Panc1 (cell line): ENCODE results near the gene MEGF11. TPM values are rescaled to one million over a fixed set of nuclear protein-coding genes. Genes with fewer than 3 reads are reported as not detected.
A peak's percentile ranks its signal among the peaks of the same experiment; 100 is the strongest.
"Not testable (repeated sequence)": the region's sequence is repeated elsewhere in the genome, so short reads cannot be mapped to it uniquely, and the experiment has no call there.

Experiments used
- ATAC-seq: fragments of 200-7000 bp; cut with Tn5 transposase; 2 replicates; pipeline ENCODE4 v1.9.1; 2020; ENCODE audit warnings: mild to moderate bottlenecking, moderate library complexity
- BruUV-seq: library from RNA; stranded (reverse); fragments of 400-500 nt; replicated peaks from 2 replicates; lab custom pipeline; 2021; lab: Mats Ljungman, UMichigan
- CTCF ChIA-PET: fragments of 300-600 bp; sonication (Branson Sonifier 250); formaldehyde crosslinking; loops from one replicate; lab custom pipeline; 2022; ENCODE audit warnings: antibody characterized with exemption; lab: Charles Lee
- POLR2A ChIA-PET: fragments of 300-600 bp; sonication (Branson Sonifier 250); formaldehyde crosslinking; loops from one replicate; lab custom pipeline; 2022; ENCODE audit warnings: antibody characterized with exemption; lab: Charles Lee
- DNase-seq: peaks from one replicate; pipeline ENCODE4 v3.0.0-alpha.2; 2010; ENCODE audit warnings: low read depth, low spot score
- H3K27ac ChIP-seq: 2 replicates; pipeline ENCODE4 v1.5.1; 2011; ENCODE audit warnings: mild to moderate bottlenecking, low read length, inconsistent platforms
- H3K27me3 ChIP-seq: fragments of 200-500 bp; sonication (Bioruptor generic); 2 replicates; pipeline ENCODE4 v1.6.0; 2014; ENCODE audit warnings: low read length, inconsistent platforms; ENCODE audit not compliant: control insufficient read depth, insufficient read depth
- H3K36me3 ChIP-seq: fragments of 200-500 bp; sonication (Bioruptor generic); 2 replicates; pipeline ENCODE4 v1.5.1; 2014; ENCODE audit warnings: inconsistent platforms, mild to moderate bottlenecking, low read length, moderate library complexity; ENCODE audit not compliant: control insufficient read depth, insufficient read depth
- H3K4me1 ChIP-seq: 2 replicates; pipeline ENCODE4 v1.5.1; 2011; ENCODE audit warnings: inconsistent platforms, mild to moderate bottlenecking, low read length, moderate library complexity; ENCODE audit not compliant: control insufficient read depth, insufficient read depth
- H3K4me3 ChIP-seq, 2 experiments: 2 replicates each; pipeline ENCODE4 v1.5.1; 2011 to 2012; ENCODE audit warnings: low read depth in 2 of 2, low read length in 2 of 2, mild to moderate bottlenecking in 2 of 2, inconsistent platforms in 1 of 2, moderate library complexity in 1 of 2
- H3K9me3 ChIP-seq: fragments of 200-500 bp; sonication (Bioruptor generic); 2 replicates; pipeline ENCODE4 v1.5.1; 2014; ENCODE audit warnings: low read depth, mild to moderate bottlenecking, inconsistent platforms, low read length, moderate library complexity; ENCODE audit not compliant: control insufficient read depth, insufficient read depth
- CTCF ChIP-seq: fragments of 450-650 bp; IDR thresholded peaks from 2 replicates; pipeline ENCODE4 v1.5.1; 2017; ENCODE audit warnings: mild to moderate bottlenecking
- POLR2AphosphoS5 ChIP-seq: IDR thresholded peaks from 2 replicates; pipeline ENCODE4 v1.6.1; 2012; ENCODE audit warnings: mild to moderate bottlenecking, low read depth, low read length, moderate library complexity
- REST ChIP-seq, 2 experiments: IDR thresholded peaks; 2 replicates each; pipeline ENCODE4 v1.6.1; 2011 to 2012; ENCODE audit warnings: low read depth in 2 of 2, control low read depth in 1 of 2, low read length in 1 of 2, mild to moderate bottlenecking in 1 of 2, moderate library complexity in 1 of 2; ENCODE audit not compliant: insufficient read depth in 1 of 2
- SIN3A ChIP-seq: IDR thresholded peaks from 2 replicates; pipeline ENCODE4 v1.6.1; 2012; ENCODE audit warnings: low read depth, mild to moderate bottlenecking, low read length, moderate library complexity, borderline replicate concordance; ENCODE audit not compliant: insufficient read depth
- TCF7L2 ChIP-seq: IDR thresholded peaks from 2 replicates; pipeline ENCODE4 v1.6.1; 2011; ENCODE audit warnings: mild to moderate bottlenecking, low read depth, low read length, inconsistent platforms
- in situ Hi-C: cut with HindIII; loops from 2 replicates; pipeline ENCODE4 v1.10.0; 2016; ENCODE audit warnings: low sequenced_read_pairs, low pct_unique_long_range_greater_than_20kb
- intact Hi-C: fragments of 100-400 bp; cut with micrococcal nuclease; formaldehyde crosslinking; loops from one replicate; pipeline ENCODE4 v1.10.0; 2022; ENCODE audit not compliant: unreplicated experiment
- total RNA-seq: library from RNA; stranded (reverse); gene quantifications from one replicate; pipeline ENCODE4 v1.2.1, GENCODE V29; 2021; ENCODE audit not compliant: unreplicated experiment

Gene MEGF11
- total RNA-seq, 1 experiment from 2014 or later = 0.95 TPM

DNA sequence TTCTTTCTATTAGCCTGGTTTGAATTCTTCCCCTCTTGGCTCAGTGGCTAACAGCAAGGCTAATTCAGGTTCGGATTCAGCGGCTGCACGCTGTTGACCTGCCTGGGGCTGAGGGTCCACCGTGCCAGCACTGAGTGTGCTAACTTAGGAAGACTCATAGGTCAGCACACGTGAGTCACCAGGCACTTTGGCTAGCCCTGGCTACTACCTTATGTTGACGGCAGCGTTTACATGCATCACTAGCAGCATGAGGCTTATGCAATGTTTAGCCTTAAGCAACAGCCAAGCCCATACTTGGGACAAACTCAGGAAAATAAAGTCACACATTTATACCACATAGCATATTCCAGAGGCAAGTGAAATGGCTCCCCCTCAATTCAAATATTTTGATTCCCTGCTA lies 246.6 kb downstream of the MEGF11 start:
- intact Hi-C loops = no loop called here
- DNase-seq = no peak
- CTCF ChIA-PET = no interaction called here

DNA sequence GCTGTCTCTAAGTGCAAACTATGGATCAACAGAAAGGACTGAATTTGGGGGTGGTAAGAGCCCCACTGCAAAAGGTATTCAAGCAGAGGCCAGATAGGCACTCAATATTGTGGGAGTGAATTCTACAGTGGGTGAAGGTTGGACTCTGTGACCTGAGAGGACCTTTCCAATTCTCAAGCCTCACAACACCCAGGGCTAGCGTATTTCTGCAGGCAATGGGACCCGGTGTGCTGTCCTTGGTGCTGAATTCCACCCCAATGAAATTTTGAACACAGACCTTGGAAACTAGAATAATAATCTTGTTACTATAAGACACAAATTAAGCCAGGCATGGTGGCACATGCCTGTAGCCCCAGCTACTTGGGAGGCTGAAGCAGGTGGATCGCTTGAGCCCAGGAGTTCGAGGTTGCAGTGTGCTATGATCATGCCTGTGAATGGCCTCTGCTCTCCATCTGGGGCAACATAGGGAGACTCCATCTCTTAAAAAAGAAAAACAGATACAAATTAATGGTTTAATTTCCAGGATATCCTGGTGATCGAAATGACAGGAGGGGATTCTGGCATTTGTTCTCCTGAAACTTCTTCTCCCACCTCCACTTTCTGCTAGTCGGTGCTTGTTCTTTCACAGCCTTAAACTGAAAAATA lies 248.8 kb downstream of the MEGF11 start:
- ATAC-seq (no peak), DNase-seq (no peak)
- in situ Hi-C loops (no loop called here), intact Hi-C loops (no loop called here)
- TF ChIP-seq REST (IDR thresholded peaks at IDR 0.05; ENCODE audit: insufficient read depth in 1 of 2, low read depth in 2 of 2, low read length in 1 of 2) = peak; percentile 95 to 97
- TF ChIP-seq TCF7L2 = no peak
- no peaks in the 10 kb centered on the region for H3K36me3 ChIP-seq
- no TSS peak for BruUV-seq
- ChIA-PET POLR2A (no interaction called here), CTCF (no interaction called here)
- no peak overlapping the region for H3K27ac ChIP-seq
- H3K9me3 ChIP-seq = no peaks in the 10 kb centered on the region
- H3K27me3 ChIP-seq = 0 out of 2 replicates have a peak, but pooled peaks cover 5% of the 10 kb centered on the region
- no peak overlapping the region for H3K4me3 ChIP-seq
- H3K4me1 ChIP-seq = no peaks in the 10 kb centered on the region

More for the DNA sequence above, 246.6 kb downstream of the MEGF11 start:
- H3K9me3 ChIP-seq = no peaks in the 10 kb centered on the region
- 0 out of 2 replicates have a peak, but pooled peaks cover 5% of the 10 kb centered on the region for H3K27me3 ChIP-seq
- BruUV-seq = no TSS peak
- H3K4me1 ChIP-seq = no peaks in the 10 kb centered on the region
- POLR2A ChIA-PET = no interaction called here
- peak; percentile 41; the same call in 1 of the 2 replicates for ATAC-seq
- TF ChIP-seq TCF7L2 = no peak
- no peak for TF ChIP-seq POLR2AphosphoS5
- no peak for TF ChIP-seq SIN3A
- no peak for TF ChIP-seq REST (IDR thresholded peaks at IDR 0.05; ENCODE audit: insufficient read depth in 1 of 2, low read depth in 2 of 2, low read length in 1 of 2)
- no peak for TF ChIP-seq CTCF
- no peaks in the 10 kb centered on the region for H3K36me3 ChIP-seq
- in situ Hi-C loops = no loop called here
- H3K27ac ChIP-seq = no peak overlapping the region
- no peak overlapping the region for H3K4me3 ChIP-seq

GRCh38 chr15:66003129-66003528 lies 250.4 kb downstream of the MEGF11 start:
- DNase-seq, H3K4me1 ChIP-seq, H3K36me3 ChIP-seq, H3K27me3 ChIP-seq, intact Hi-C loops, CTCF ChIA-PET, in situ Hi-C loops, BruUV-seq, H3K9me3 ChIP-seq, ATAC-seq, H3K27ac ChIP-seq, H3K4me3 ChIP-seq: not testable (repeated sequence)
- POLR2A ChIA-PET = interaction anchor here (0.6 kb wide), 1 partner anchor 102 kb away, joined by 6 read pairs; no protein-coding TSS in a partner anchor
